Measurements from ENCODE around the gene DVL3. TPM values are rescaled to one million over a fixed set of nuclear protein-coding genes. Genes with fewer than 3 reads are reported as not detected.

Gene DVL3
- total and polyA plus RNA-seq, 10 of the 15 experiments (the other 5 are each of a cell fraction or from before 2014, with no cell fraction given), result 2.2 to 39.7 (median 14.5) TPM

GRCh38 chr3:184126006-184126405 is 29.2 kb upstream of the DVL3 start:
- H3K9ac ChIP-seq (ENCODE audit: control insufficient read depth, insufficient read depth, low read length), result no peak overlapping the region
- no peaks in the 10 kb centered on the region for H3K4me1 ChIP-seq (ENCODE audit: control insufficient read depth, insufficient read depth, low read length)
- no TSS peak for BruUV-seq (replicated peaks)
- H3K4me3 ChIP-seq, result no peak overlapping the region
- FAIRE-seq (no peak), ATAC-seq (no peak), DNase-seq (ENCODE audit: low read depth, low spot score) (no peak)
- H3K27me3 ChIP-seq (replicated peaks in 1 of 2; ENCODE audit: control insufficient read depth in 2 of 2, insufficient read depth in 2 of 2, low read length in 1 of 2), result no peaks in the 10 kb centered on the region
- 32% methylated on average over 3 of the region's 3 CpGs for WGBS (ENCODE audit: insufficient coverage, insufficient replicate concordance, low lambda C conversion rate, missing lambda C conversion rate)
- no peaks in the 10 kb centered on the region for H3K36me3 ChIP-seq (ENCODE audit: control insufficient read depth in 2 of 2, insufficient read depth in 2 of 2, low read length in 1 of 2)
- no peak for TF ChIP-seq TCF7 (IDR thresholded peaks at IDR 0.05; ENCODE audit: borderline replicate concordance)
- H4K20me1 ChIP-seq (ENCODE audit: control insufficient read depth, insufficient read depth), result no peaks in the 10 kb centered on the region
- in situ Hi-C loops (cut with MboI) (no loop called here), intact Hi-C loops (cut with micrococcal nuclease; ENCODE audit: unreplicated experiment) (no loop called here)
- H3K79me2 ChIP-seq (ENCODE audit: control insufficient read depth, insufficient read depth, low read length), result no peaks in the 10 kb centered on the region
- CTCF ChIA-PET, result no interaction called here
- POLR2A ChIA-PET, result interaction anchor here (0.7 kb wide), 1 partner anchor 19 kb away, joined by 5 read pairs; no protein-coding TSS in a partner anchor
- RAD21 ChIA-PET (ENCODE audit: unreplicated experiment), result no interaction called here
- SMC1A ChIA-PET (ENCODE audit: uncharacterized antibody, unreplicated experiment), result no interaction called here
- no peak overlapping the region for H2AFZ ChIP-seq (ENCODE audit: control insufficient read depth, low read depth, low read length)
- H3K27ac ChIP-seq (ENCODE audit: control insufficient read depth, insufficient read depth), result no peak overlapping the region
- no peaks in the 10 kb centered on the region for H3K9me3 ChIP-seq (replicated peaks; ENCODE audit: control insufficient read depth, insufficient read depth, low read length)
- no peak overlapping the region for H3K4me2 ChIP-seq (ENCODE audit: control insufficient read depth, insufficient read depth)

GRCh38 chr3:184129012-184129411 is 26.2 kb upstream of the DVL3 start:
- DNase-seq (ENCODE audit: low read depth, low spot score), result no peak
- no peaks in the 10 kb centered on the region for H3K4me1 ChIP-seq (ENCODE audit: control insufficient read depth, insufficient read depth, low read length)
- ATAC-seq, result peak; percentile 80
- no peak overlapping the region for H3K4me2 ChIP-seq (ENCODE audit: control insufficient read depth, insufficient read depth)
- H3K36me3 ChIP-seq (ENCODE audit: control insufficient read depth in 2 of 2, insufficient read depth in 2 of 2, low read length in 1 of 2), result no peaks in the 10 kb centered on the region
- ChIA-PET CTCF (interaction anchor here (1.1 kb wide), 1 partner anchor 98 kb away, joined by 3 read pairs; no protein-coding TSS in a partner anchor), RAD21 (ENCODE audit: unreplicated experiment) (no interaction called here), POLR2A (no interaction called here), SMC1A (ENCODE audit: uncharacterized antibody, unreplicated experiment) (interaction anchor here (1.0 to 2.1 kb wide), 2 partner anchors 97 to 109 kb away, joined by 3 to 7 read pairs; no protein-coding TSS in a partner anchor)
- no peak overlapping the region for H3K4me3 ChIP-seq
- BruUV-seq (replicated peaks), result no TSS peak
- peaks cover 3% of the 10 kb centered on the region for H3K79me2 ChIP-seq (ENCODE audit: control insufficient read depth, insufficient read depth, low read length)
- H3K27me3 ChIP-seq (replicated peaks in 1 of 2; ENCODE audit: control insufficient read depth in 2 of 2, insufficient read depth in 2 of 2, low read length in 1 of 2), result no peaks in the 10 kb centered on the region
- H4K20me1 ChIP-seq (ENCODE audit: control insufficient read depth, insufficient read depth), result no peaks in the 10 kb centered on the region
- in situ Hi-C loops (cut with MboI) (no loop called here), intact Hi-C loops (cut with micrococcal nuclease; ENCODE audit: unreplicated experiment) (no loop called here)
- no peak overlapping the region for H3K9ac ChIP-seq (ENCODE audit: control insufficient read depth, insufficient read depth, low read length)
- TF ChIP-seq POU2F2 (IDR thresholded peaks at IDR 0.05; ENCODE audit: borderline replicate concordance, low read depth, low read length), result no peak
- no peak for TF ChIP-seq CHD4 (IDR thresholded peaks at IDR 0.05)
- TF ChIP-seq SMC3 (IDR thresholded peaks at IDR 0.05; ENCODE audit: borderline replicate concordance, low read length), result peak; percentile 16; the same call in 1 of the 2 replicates
- TF ChIP-seq RAD21 (IDR thresholded peaks at IDR 0.05; ENCODE audit: insufficient read depth, low read depth, low read length), result 0 out of 2 replicates have a peak, but pooled peaks have one; percentile 35
- TF ChIP-seq CTCF (IDR thresholded peaks at IDR 0.05 in 2 of 3, conservative IDR thresholded peaks at IDR 0.05 in 1 of 3; ENCODE audit: control insufficient read depth in 2 of 3, extremely low read depth in 1 of 3, insufficient read depth in 1 of 3, low read depth in 3 of 3, low read length in 3 of 3), result peak; percentile 42 to 54 (median 47); a peak in 5 of 6 replicates
- TF ChIP-seq SP1 (IDR thresholded peaks at IDR 0.05; ENCODE audit: low read depth, low read length), result no peak
- H3K9me3 ChIP-seq (replicated peaks; ENCODE audit: control insufficient read depth, insufficient read depth, low read length), result no peaks in the 10 kb centered on the region
- no peak overlapping the region for H3K27ac ChIP-seq (ENCODE audit: control insufficient read depth, insufficient read depth)
- no peak for FAIRE-seq
- 78% methylated on average over 2 of the region's 2 CpGs for WGBS (ENCODE audit: insufficient coverage, insufficient replicate concordance, low lambda C conversion rate, missing lambda C conversion rate)
- H2AFZ ChIP-seq (ENCODE audit: control insufficient read depth, low read depth, low read length), result no peak overlapping the region
